GM23338 (cell line): ENCODE measurements around the gene BCL2. TPM values are rescaled to one million over a fixed set of nuclear protein-coding genes. Genes with fewer than 3 reads are reported as not detected.
A peak's percentile ranks its signal among the peaks of the same experiment; 100 is the strongest.

Experiments
- ATAC-seq: fragments of 200-7000 bp; cut with Tn5 transposase; 3 replicates; pipeline ENCODE4 v1.9.1; 2020
- DNase-seq: peaks from one replicate; pipeline ENCODE4 v3.0.0-alpha.2; 2015; ENCODE audit warnings: low spot score
- H2AFZ ChIP-seq: fragments of 200-600 bp; sonication (generic); 2 replicates; pipeline ENCODE4 v1.8.0; 2016; ENCODE audit warnings: antibody characterized with exemption, mild to moderate bottlenecking, moderate library complexity
- H3F3A ChIP-seq: fragments of 200-600 bp; sonication (generic); replicated peaks from 2 replicates; pipeline ENCODE4 v1.8.0; 2017; ENCODE audit warnings: antibody characterized with exemption, mixed run types, low read depth
- H3K27ac ChIP-seq: fragments of 200-600 bp; sonication (generic); 2 replicates; pipeline ENCODE4 v1.6.1; 2016; ENCODE audit warnings: low read depth
- H3K27me3 ChIP-seq: fragments of 200-600 bp; sonication (generic); 2 replicates; pipeline ENCODE4 v1.8.0; 2016; ENCODE audit warnings: mild to moderate bottlenecking, mixed run types, moderate library complexity; ENCODE audit not compliant: insufficient read depth
- H3K36me3 ChIP-seq: fragments of 200-600 bp; sonication (generic); 2 replicates; pipeline ENCODE4 v1.8.0; 2016; ENCODE audit warnings: mild to moderate bottlenecking; ENCODE audit not compliant: insufficient read depth
- H3K4me1 ChIP-seq: fragments of 200-600 bp; sonication (generic); 2 replicates; pipeline ENCODE4 v1.8.0; 2016; ENCODE audit warnings: mild to moderate bottlenecking, moderate library complexity; ENCODE audit not compliant: insufficient read depth
- H3K4me2 ChIP-seq: fragments of 200-600 bp; sonication (generic); 2 replicates; pipeline ENCODE4 v1.7.1; 2017; ENCODE audit warnings: mixed run types
- H3K4me3 ChIP-seq: fragments of 200-600 bp; sonication (generic); 2 replicates; pipeline ENCODE4 v1.6.1; 2016; ENCODE audit warnings: mixed run types
- H3K79me2 ChIP-seq: fragments of 200-600 bp; sonication (generic); replicated peaks from 2 replicates; pipeline ENCODE4 v1.8.0; 2017; ENCODE audit warnings: mild to moderate bottlenecking; ENCODE audit not compliant: insufficient read depth
- H3K9me2 ChIP-seq: fragments of 200-600 bp; sonication (generic); 2 replicates; pipeline ENCODE4 v1.8.0; 2017; ENCODE audit not compliant: insufficient read depth
- H4K20me1 ChIP-seq: fragments of 200-600 bp; sonication (generic); replicated peaks from 2 replicates; pipeline ENCODE4 v1.8.0; 2017; ENCODE audit warnings: mild to moderate bottlenecking; ENCODE audit not compliant: insufficient read depth
- H3K27ac Mint-ChIP-seq: 2 replicates; pipeline ENCODE4 v1.8.0; 2020; ENCODE audit warnings: inconsistent platforms, mild to moderate bottlenecking, moderate library complexity, mixed read lengths
- H3K27me3 Mint-ChIP-seq: 3 replicates; pipeline ENCODE4 v1.8.0; 2022; ENCODE audit warnings: low read depth, mild to moderate bottlenecking, moderate library complexity, mixed read lengths, inconsistent platforms; ENCODE audit not compliant: insufficient read depth, poor library complexity
- H3K36me3 Mint-ChIP-seq: 3 replicates; pipeline ENCODE4 v1.8.0; 2021; ENCODE audit warnings: low read depth, mild to moderate bottlenecking, inconsistent platforms, moderate library complexity, mixed read lengths
- H3K4me1 Mint-ChIP-seq: 3 replicates; pipeline ENCODE4 v1.8.0; 2020; ENCODE audit warnings: mild to moderate bottlenecking, inconsistent platforms, mixed read lengths
- H3K4me3 Mint-ChIP-seq: 3 replicates; pipeline ENCODE4 v1.8.0; 2021; ENCODE audit warnings: moderate library complexity, mild to moderate bottlenecking, inconsistent platforms, mixed read lengths
- H3K9me3 Mint-ChIP-seq: 3 replicates; pipeline ENCODE4 v1.8.0; 2020; ENCODE audit warnings: moderate library complexity, mild to moderate bottlenecking, inconsistent platforms, mixed read lengths
- CREB1 ChIP-seq: fragments of 250-450 bp; sonication (Bioruptor Pico); IDR thresholded peaks from 2 replicates; pipeline ENCODE4 v1.5.0; 2020; ENCODE audit warnings: low read depth, mild to moderate bottlenecking, moderate library complexity
- CTCF ChIP-seq, 2 experiments: fragments of 200-600 bp in 1 of 2; sonication (generic) in 1 of 2; conservative IDR thresholded peaks; 2 replicates each; pipeline versions ENCODE4 v1.5.1 to v1.6.1; 2016 to 2017; ENCODE audit warnings: antibody characterized with exemption in 2 of 2, low read depth in 2 of 2, mild to moderate bottlenecking in 2 of 2, moderate library complexity in 1 of 2
- ETS1 ChIP-seq: IDR thresholded peaks from 2 replicates; pipeline ENCODE4 v1.6.1; 2016; ENCODE audit warnings: antibody characterized with exemption
- EZH2 ChIP-seq: fragments of 200-600 bp; sonication (generic); IDR thresholded peaks from one replicate; pipeline ENCODE4 v1.8.0; 2017; ENCODE audit warnings: antibody characterized with exemption, mild to moderate bottlenecking, low read depth; ENCODE audit not compliant: unreplicated experiment
- EZH2phosphoT487 ChIP-seq: fragments of 200-600 bp; sonication (generic); IDR thresholded peaks from one replicate; pipeline ENCODE4 v1.8.1; 2018; ENCODE audit warnings: antibody characterized with exemption; ENCODE audit not compliant: unreplicated experiment
- POLR2AphosphoS5 ChIP-seq: IDR thresholded peaks from 2 replicates; pipeline ENCODE4 v1.6.1; 2016; ENCODE audit warnings: antibody characterized with exemption, low read depth
- REST ChIP-seq: IDR thresholded peaks from one replicate; pipeline ENCODE4 v1.6.1; 2018; ENCODE audit warnings: antibody characterized with exemption; ENCODE audit not compliant: unreplicated experiment
- ZNF114 ChIP-seq: fragments of 250-450 bp; sonication (Bioruptor Pico); IDR thresholded peaks from 2 replicates; pipeline ENCODE4 v1.5.0; 2020; ENCODE audit warnings: mild to moderate bottlenecking, moderate library complexity
- ZNF462 ChIP-seq: fragments of 250-450 bp; sonication (Bioruptor Pico); IDR thresholded peaks from 2 replicates; pipeline ENCODE4 v1.5.0; 2020; ENCODE audit warnings: mild to moderate bottlenecking, moderate library complexity
- polyA plus RNA-seq: library from polyadenylated mRNA; unstranded; fragments of >200 nt; fragmentation: Nextera tagmentation; extraction: Ambion mirVana; gene quantifications from 2 replicates; pipeline ENCODE4 v1.2.1, GENCODE V29; 2016
- total RNA-seq: library from RNA; depleted of rRNA; stranded (reverse); fragments of >200 nt; shearing (Covaris generic); gene quantifications from 2 replicates; pipeline ENCODE4 v1.2.3, GENCODE V29; 2014

BCL2 gene
- total and polyA plus RNA-seq, 2 experiments from 2014 or later: 1.2 to 4.0 TPM

- Histone ChIP-seq H3K36me3 (no peaks in the 10 kb centered on the region), H3K27ac (peak overlapping the region; percentile 56), H3K4me3 (peak overlapping the region; percentile 19; the same call in 1 of the 2 replicates), H2AFZ (peak overlapping the region; percentile 44), H3K4me1 (peaks cover 17% of the 10 kb centered on the region), H3F3A (no peaks in the 10 kb centered on the region), H3K79me2 (no peaks in the 10 kb centered on the region), H4K20me1 (no peaks in the 10 kb centered on the region), H3K27me3 (no peaks in the 10 kb centered on the region), H3K9me2 (0 out of 2 replicates have a peak, but pooled peaks cover 4% of the 10 kb centered on the region), H3K4me2 (peak overlapping the region; percentile 63)
- H3K27me3 Mint-ChIP-seq: peaks cover 4% of the 10 kb centered on the region
- peak overlapping the region; percentile 67 for H3K4me3 Mint-ChIP-seq
- TF ChIP-seq REST (no peak), ETS1 (no peak), CTCF (conservative IDR thresholded peaks at IDR 0.05; ENCODE audit: low read depth in 2 of 2) (no peak), POLR2AphosphoS5 (peak; percentile 58; the same call in 1 of the 2 replicates), EZH2phosphoT487 (no peak), EZH2 (no peak), ZNF462 (CRISPR knock-in tag) (peak; percentile 37; the same call in 1 of the 2 replicates), CREB1 (CRISPR knock-in tag) (no peak), ZNF114 (no peak)
- H3K4me1 Mint-ChIP-seq: peaks cover 31% of the 10 kb centered on the region
- ATAC-seq: peak; percentile 97
- H3K36me3 Mint-ChIP-seq: no peaks in the 10 kb centered on the region; the same call in 2 of the 3 replicates
- no peaks in the 10 kb centered on the region; the same call in 2 of the 3 replicates for H3K9me3 Mint-ChIP-seq
- peak overlapping the region; percentile 92 for H3K27ac Mint-ChIP-seq
- DNase-seq: peak; percentile 93
These were observed 180.9 kb downstream of the BCL2 start for GRCh38 chr18:63138436-63139340.
